DLD1 (cell line): ENCODE data around the gene TMEM132C.

Source experiments
- in situ Hi-C: cut with HindIII; loops from 2 replicates; pipeline ENCODE4 v1.10.0; 2017; ENCODE audit warnings: low sequenced_read_pairs

TMEM132C gene

GRCh38 chr12:128337431-128338170 lies 70.6 kb downstream of the TMEM132C start:
- in situ Hi-C loops = no loop called here

GRCh38 chr12:128338386-128339125 lies 71.6 kb downstream of the TMEM132C start:
- in situ Hi-C loops = no loop called here

- in situ Hi-C loops = no loop called here
Observed at GRCh38 chr12:128339126-128339520, 72.2 kb downstream of the TMEM132C start.

- in situ Hi-C loops = no loop called here
Observed at GRCh38 chr12:128339631-128340030, 72.7 kb downstream of the TMEM132C start.

GRCh38 chr12:128353301-128353700 lies 86.3 kb downstream of the TMEM132C start:
- in situ Hi-C loops = no loop called here

- in situ Hi-C loops = no loop called here
Observed at GRCh38 chr12:128356547-128356946, 89.6 kb downstream of the TMEM132C start.

- in situ Hi-C loops = no loop called here
Observed at GRCh38 chr12:128361400-128361995, 94.5 kb downstream of the TMEM132C start.

- in situ Hi-C loops = no loop called here
Observed at GRCh38 chr12:128365032-128365431, 98.1 kb downstream of the TMEM132C start.

GRCh38 chr12:128365651-128366231 lies 98.8 kb downstream of the TMEM132C start:
- in situ Hi-C loops = no loop called here

GRCh38 chr12:128367961-128368360 lies 101.0 kb downstream of the TMEM132C start:
- in situ Hi-C loops = no loop called here

GRCh38 chr12:128381541-128381940 lies 114.6 kb downstream of the TMEM132C start:
- in situ Hi-C loops = no loop called here

GRCh38 chr12:128381946-128382345 lies 115.0 kb downstream of the TMEM132C start:
- in situ Hi-C loops = no loop called here

- in situ Hi-C loops = no loop called here
Observed at GRCh38 chr12:128382946-128383345, 116.0 kb downstream of the TMEM132C start.

- in situ Hi-C loops = no loop called here
Observed at GRCh38 chr12:128383357-128383937, 116.5 kb downstream of the TMEM132C start.

GRCh38 chr12:128385736-128386135 lies 118.8 kb downstream of the TMEM132C start:
- in situ Hi-C loops = no loop called here

- in situ Hi-C loops = no loop called here
Observed at GRCh38 chr12:128387811-128388422, 120.9 kb downstream of the TMEM132C start.

GRCh38 chr12:128388461-128389000 lies 121.6 kb downstream of the TMEM132C start:
- in situ Hi-C loops = no loop called here

GRCh38 chr12:128393346-128393745 lies 126.4 kb downstream of the TMEM132C start:
- in situ Hi-C loops = no loop called here

GRCh38 chr12:128394137-128394536 lies 127.2 kb downstream of the TMEM132C start:
- in situ Hi-C loops = no loop called here

- in situ Hi-C loops = no loop called here
Observed at GRCh38 chr12:128399253-128399652, 132.3 kb downstream of the TMEM132C start.
